ENCODE data around the gene MRPL51. TPM values are rescaled to one million over a fixed set of nuclear protein-coding genes. Genes with fewer than 3 reads are reported as not detected.

The MRPL51 gene
- total RNA-seq, 3 donors from 2014 or later, result 119 to 143 (median 136) TPM

GRCh38 chr12:6463858-6464257 lies 29.2 kb downstream of the MRPL51 start:
- Histone ChIP-seq H3K9me3 (no peaks in the 10 kb centered on the region), H3K4me3 (no peak overlapping the region), H3K4me1 (ENCODE audit: low read depth) (peaks cover 18% of the 10 kb centered on the region), H3K36me3 (ENCODE audit: low read depth) (no peaks in the 10 kb centered on the region)
- no peak for DNase-seq
- no peak for ATAC-seq
- intact Hi-C loops (cut with DNase I, micrococcal nuclease), result loop anchor here in 1 of 2 donors (5.0 kb wide), 1 partner anchor 37 kb away; no protein-coding TSS in a partner anchor
- TF ChIP-seq, protein P1, sequence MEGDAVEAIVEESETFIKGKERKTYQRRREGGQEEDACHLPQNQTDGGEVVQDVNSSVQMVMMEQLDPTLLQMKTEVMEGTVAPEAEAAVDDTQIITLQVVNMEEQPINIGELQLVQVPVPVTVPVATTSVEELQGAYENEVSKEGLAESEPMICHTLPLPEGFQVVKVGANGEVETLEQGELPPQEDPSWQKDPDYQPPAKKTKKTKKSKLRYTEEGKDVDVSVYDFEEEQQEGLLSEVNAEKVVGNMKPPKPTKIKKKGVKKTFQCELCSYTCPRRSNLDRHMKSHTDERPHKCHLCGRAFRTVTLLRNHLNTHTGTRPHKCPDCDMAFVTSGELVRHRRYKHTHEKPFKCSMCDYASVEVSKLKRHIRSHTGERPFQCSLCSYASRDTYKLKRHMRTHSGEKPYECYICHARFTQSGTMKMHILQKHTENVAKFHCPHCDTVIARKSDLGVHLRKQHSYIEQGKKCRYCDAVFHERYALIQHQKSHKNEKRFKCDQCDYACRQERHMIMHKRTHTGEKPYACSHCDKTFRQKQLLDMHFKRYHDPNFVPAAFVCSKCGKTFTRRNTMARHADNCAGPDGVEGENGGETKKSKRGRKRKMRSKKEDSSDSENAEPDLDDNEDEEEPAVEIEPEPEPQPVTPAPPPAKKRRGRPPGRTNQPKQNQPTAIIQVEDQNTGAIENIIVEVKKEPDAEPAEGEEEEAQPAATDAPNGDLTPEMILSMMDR (IDR thresholded peaks at IDR 0.05), result no peak

DNA sequence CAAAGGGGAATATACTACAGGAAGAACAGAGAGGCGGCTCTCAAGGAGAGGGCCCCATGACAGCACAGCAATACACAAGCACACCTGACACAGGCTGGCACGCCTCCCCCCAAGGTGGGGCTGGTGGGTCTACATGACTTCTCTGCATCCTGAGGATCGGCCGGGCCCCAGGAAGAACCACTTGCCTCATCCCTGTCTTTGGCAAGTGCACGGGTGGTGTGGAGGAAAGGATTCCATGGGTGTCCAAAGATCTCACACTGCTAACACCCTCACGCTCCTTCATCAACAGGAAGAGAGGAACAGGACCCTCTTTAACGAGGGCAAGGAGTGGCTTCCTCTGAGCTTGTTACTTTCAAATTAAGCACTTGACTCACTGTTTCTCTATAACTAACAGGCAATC lies 29.8 kb downstream of the MRPL51 start:
- no peak overlapping the region for H3K4me3 ChIP-seq
- H3K4me1 ChIP-seq (ENCODE audit: low read depth), result peaks cover 11% of the 10 kb centered on the region
- H3K36me3 ChIP-seq (ENCODE audit: low read depth), result no peaks in the 10 kb centered on the region
- TF ChIP-seq, protein P1 (IDR thresholded peaks at IDR 0.05), result no peak
- no peak for ATAC-seq
- H3K9me3 ChIP-seq, result no peaks in the 10 kb centered on the region
- intact Hi-C loops (cut with DNase I, micrococcal nuclease), result loop anchor here in 1 of 2 donors (5.0 kb wide), 1 partner anchor 36 kb away; no protein-coding TSS in a partner anchor
- no peak for DNase-seq

GRCh38 chr12:6462234-6462995 lies 30.6 kb downstream of the MRPL51 start:
- no peaks in the 10 kb centered on the region for H3K9me3 ChIP-seq
- peaks cover 7% of the 10 kb centered on the region for H3K36me3 ChIP-seq (ENCODE audit: low read depth)
- ATAC-seq (no peak), DNase-seq (no peak)
- H3K4me3 ChIP-seq, result no peak overlapping the region
- TF ChIP-seq, protein P1 (IDR thresholded peaks at IDR 0.05), result no peak
- H3K4me1 ChIP-seq (ENCODE audit: low read depth), result peaks cover 3% of the 10 kb centered on the region
- intact Hi-C loops (cut with DNase I, micrococcal nuclease), result loop anchor here in 1 of 2 donors (5.0 kb wide), 1 partner anchor 35 kb away; no protein-coding TSS in a partner anchor

- Histone ChIP-seq H3K36me3 (ENCODE audit: low read depth) (peaks cover 10% of the 10 kb centered on the region), H3K4me3 (no peak overlapping the region), H3K4me1 (ENCODE audit: low read depth) (peaks cover 3% of the 10 kb centered on the region), H3K9me3 (no peaks in the 10 kb centered on the region)
- ATAC-seq, result peak; percentile 82
- DNase-seq, result peak; percentile 67 to 91 (median 71)
- TF ChIP-seq, protein P1 (IDR thresholded peaks at IDR 0.05), result no peak
- intact Hi-C loops (cut with DNase I, micrococcal nuclease), result loop anchor here in 1 of 2 donors (5.0 kb wide), 1 partner anchor 34 kb away; no protein-coding TSS in a partner anchor
Measured at GRCh38 chr12:6461401-6462233, 31.4 kb downstream of the MRPL51 start.

DNA sequence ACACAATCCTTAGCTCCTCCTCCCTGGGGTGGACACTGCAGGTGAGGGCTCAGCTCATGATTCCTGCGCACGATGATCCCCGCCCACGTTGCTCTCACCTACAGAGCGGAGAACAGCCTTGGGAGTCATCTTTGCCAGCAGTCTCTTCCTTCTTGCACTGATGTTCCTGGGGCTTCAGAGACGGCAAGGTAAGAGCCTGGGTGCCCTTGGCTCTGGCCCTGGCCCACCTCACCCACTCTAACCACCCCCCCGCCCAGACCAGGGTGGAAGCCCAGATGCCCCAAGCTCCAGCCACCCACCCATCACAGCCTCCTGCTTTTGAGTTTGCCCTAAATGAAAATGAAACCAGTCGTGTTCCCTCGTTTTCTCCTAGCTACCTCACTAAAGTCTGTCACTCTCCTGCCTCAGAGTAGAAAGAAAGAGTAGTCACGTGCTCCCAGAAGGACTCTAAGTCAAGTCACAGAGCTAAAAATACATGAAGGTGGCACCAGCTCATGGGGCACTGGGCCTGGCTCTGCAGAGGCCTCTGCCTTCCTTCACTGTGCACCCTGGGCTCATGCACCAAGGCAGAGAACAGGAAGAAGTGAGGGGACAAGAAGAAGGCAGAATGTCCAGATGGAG lies 32.2 kb downstream of the MRPL51 start:
- peaks cover 10% of the 10 kb centered on the region for H3K36me3 ChIP-seq (ENCODE audit: low read depth)
- TF ChIP-seq, protein P1 (IDR thresholded peaks at IDR 0.05), result no peak
- ATAC-seq (peak; percentile 7), DNase-seq (no peak)
- no peaks in the 10 kb centered on the region for H3K9me3 ChIP-seq
- H3K4me1 ChIP-seq (ENCODE audit: low read depth), result peaks cover 3% of the 10 kb centered on the region
- intact Hi-C loops (cut with DNase I, micrococcal nuclease), result loop anchor here in 1 of 2 donors (5.0 kb wide), 1 partner anchor 34 kb away; no protein-coding TSS in a partner anchor
- no peak overlapping the region for H3K4me3 ChIP-seq

All from mucosa of descending colon (tissue), 3 donors.